GM12801 (cell line): ENCODE measurements around the gene SLC25A28.

Experiments
- CTCF ChIP-seq: IDR thresholded peaks from one replicate; pipeline ENCODE4 v1.5.1; 2011; ENCODE audit warnings: control low read depth; ENCODE audit not compliant: insufficient read length; ENCODE audit errors: extremely low read depth

Gene SLC25A28

GRCh38 chr10:99573790-99574189 is 46.4 kb downstream of the SLC25A28 start:
- TF ChIP-seq CTCF: no peak

- no peak for TF ChIP-seq CTCF
These were observed 48.4 kb downstream of the SLC25A28 start for GRCh38 chr10:99571816-99572215.

- TF ChIP-seq CTCF: no peak
These were observed 50.3 kb downstream of the SLC25A28 start for GRCh38 chr10:99569961-99570360.

GRCh38 chr10:99569253-99569939 is 50.8 kb downstream of the SLC25A28 start:
- no peak for TF ChIP-seq CTCF

DNA sequence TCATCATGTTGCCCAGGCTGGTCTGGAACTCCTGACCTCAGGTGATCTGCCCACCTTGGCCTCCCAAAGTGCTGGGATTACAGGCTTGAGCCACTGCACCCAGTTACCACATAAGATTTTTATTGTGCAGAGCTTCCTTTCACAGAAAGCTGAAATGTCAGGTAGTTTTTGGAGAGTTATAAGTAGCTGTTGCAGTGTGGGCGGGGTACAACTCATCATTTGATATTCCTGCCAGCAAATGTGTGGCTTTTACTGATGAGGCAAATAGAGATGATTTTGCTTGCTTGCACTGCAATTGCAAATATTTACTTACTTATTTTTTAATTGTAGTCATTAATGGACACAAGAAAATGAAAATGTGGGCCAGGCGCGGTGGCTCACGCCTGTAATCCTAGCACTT is 55.1 kb downstream of the SLC25A28 start:
- no peak for TF ChIP-seq CTCF

GRCh38 chr10:99564361-99564760 is 55.9 kb downstream of the SLC25A28 start:
- TF ChIP-seq CTCF: no peak

DNA sequence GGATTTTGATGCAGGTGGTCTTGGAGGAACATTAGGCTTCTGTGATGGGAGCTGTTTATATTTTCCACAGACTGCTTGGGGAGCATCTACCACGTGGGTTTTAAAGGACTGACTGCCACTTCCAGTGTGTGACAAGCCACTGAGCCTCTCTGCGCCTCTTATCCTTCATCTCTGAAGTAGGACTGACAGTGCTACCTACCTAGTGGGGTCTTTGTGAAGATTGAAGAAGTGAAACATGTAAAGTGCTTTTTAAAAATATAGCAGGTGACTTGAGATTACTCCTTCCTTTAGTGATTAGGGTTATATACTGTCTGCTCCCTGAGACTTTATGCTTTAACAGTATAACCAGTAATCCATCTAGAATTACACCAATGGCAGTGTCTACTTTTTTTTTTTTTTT is 57.6 kb downstream of the SLC25A28 start:
- TF ChIP-seq CTCF: no peak
